IMR-90 (cell line): Measurements from ENCODE around the gene MROH2A. TPM values are rescaled to one million over a fixed set of nuclear protein-coding genes. Genes with fewer than 3 reads are reported as not detected.

Experiments used
- ATAC-seq: fragments of 200-7000 bp; cut with Tn5 transposase; 2 replicates; pipeline ENCODE4 v1.9.1; 2020; ENCODE audit warnings: low read depth, mild to moderate bottlenecking, moderate library complexity
- BruUV-seq: library from RNA; stranded (reverse); fragments of 400-500 nt; replicated peaks from 2 replicates; lab custom pipeline; 2021; lab: Mats Ljungman, UMichigan
- CTCF ChIA-PET: fragments of 300-600 bp; formaldehyde crosslinking; extraction: SDS; loops from one replicate; lab custom pipeline; 2021; ENCODE audit warnings: antibody characterized with exemption; lab: Yijun Ruan, JAX
- POLR2A ChIA-PET: fragments of 300-600 bp; sonication (Branson Sonifier 250); formaldehyde crosslinking; loops from one replicate; lab custom pipeline; 2022; ENCODE audit warnings: antibody characterized with exemption; ENCODE audit not compliant: unreplicated experiment; lab: Charles Lee
- DNase-seq: peaks from one replicate; pipeline ENCODE4 v3.0.0; 2013
- H2AFZ ChIP-seq: replicated peaks from 2 replicates; pipeline ENCODE3; 2013; ENCODE audit warnings: low read length, mild to moderate bottlenecking; ENCODE audit not compliant: poor library complexity
- H2AK5ac ChIP-seq: 2 replicates; pipeline ENCODE4 v1.6.1; 2013; ENCODE audit warnings: low read depth, low read length, inconsistent platforms
- H2AK9ac ChIP-seq: replicated peaks from 2 replicates; pipeline ENCODE3; 2013; ENCODE audit warnings: mild to moderate bottlenecking, low read depth, low read length, moderate library complexity; ENCODE audit not compliant: poor library complexity
- H2BK120ac ChIP-seq: 2 replicates; pipeline ENCODE4 v1.6.1; 2013; ENCODE audit warnings: low read depth, low read length, inconsistent platforms
- H2BK15ac ChIP-seq: 3 replicates; pipeline ENCODE4 v1.6.1; 2013; ENCODE audit warnings: low read depth, low read length, inconsistent platforms
- H2BK20ac ChIP-seq: 2 replicates; pipeline ENCODE4 v1.6.1; 2013; ENCODE audit warnings: low read depth, mild to moderate bottlenecking, inconsistent platforms, low read length, moderate library complexity
- H2BK5ac ChIP-seq: 2 replicates; pipeline ENCODE4 v1.6.1; 2013; ENCODE audit warnings: mild to moderate bottlenecking, low read depth, low read length, inconsistent platforms; ENCODE audit not compliant: poor library complexity, severe bottlenecking
- H3K14ac ChIP-seq: replicated peaks from 2 replicates; pipeline ENCODE4 v1.6.1; 2013; ENCODE audit warnings: low read depth, low read length, inconsistent platforms
- H3K18ac ChIP-seq: 2 replicates; pipeline ENCODE4 v1.6.1; 2013; ENCODE audit warnings: low read depth, low read length, control low read depth
- H3K23ac ChIP-seq: 2 replicates; pipeline ENCODE4 v1.6.1; 2013; ENCODE audit warnings: low read depth, low read length, inconsistent platforms
- H3K27ac ChIP-seq: 2 replicates; pipeline ENCODE4 v1.5.1; 2013; ENCODE audit warnings: mild to moderate bottlenecking, control low read depth, low read length; ENCODE audit not compliant: insufficient read depth
- H3K27me3 ChIP-seq: 2 replicates; pipeline ENCODE4 v1.6.1; 2013; ENCODE audit warnings: low read length; ENCODE audit not compliant: control insufficient read depth, insufficient read depth
- H3K36me3 ChIP-seq: 2 replicates; pipeline ENCODE4 v1.6.1; 2013; ENCODE audit warnings: low read length, mixed read lengths; ENCODE audit not compliant: control insufficient read depth, insufficient read depth
- H3K4ac ChIP-seq: 2 replicates; pipeline ENCODE4 v1.6.1; 2013; ENCODE audit warnings: low read depth, low read length, inconsistent platforms
- H3K4me1 ChIP-seq: 2 replicates; pipeline ENCODE4 v1.6.1; 2013; ENCODE audit warnings: low read length, mixed read lengths; ENCODE audit not compliant: control insufficient read depth, insufficient read depth
- H3K4me2 ChIP-seq: 2 replicates; pipeline ENCODE4 v1.6.1; 2013; ENCODE audit warnings: low read depth, mild to moderate bottlenecking, control low read depth, low read length, moderate library complexity
- H3K4me3 ChIP-seq: 2 replicates; pipeline ENCODE4 v1.5.1; 2013; ENCODE audit warnings: low read depth, mild to moderate bottlenecking, control low read depth, low read length, moderate library complexity; ENCODE audit not compliant: insufficient read depth
- H3K56ac ChIP-seq: 2 replicates; pipeline ENCODE4 v1.6.1; 2013; ENCODE audit warnings: low read length, inconsistent platforms; ENCODE audit not compliant: insufficient read depth; ENCODE audit errors: extremely low read depth
- H3K79me1 ChIP-seq, 2 experiments: 2 replicates each; pipeline ENCODE4 v1.6.1; 2013; ENCODE audit warnings: low read length in 2 of 2, inconsistent platforms in 1 of 2, low read depth in 1 of 2
- H3K9ac ChIP-seq: 2 replicates; pipeline ENCODE4 v1.6.1; 2013; ENCODE audit warnings: low read depth, low read length, control low read depth
- H3K9me1 ChIP-seq: 2 replicates; pipeline ENCODE4 v1.6.1; 2013; ENCODE audit warnings: low read length, inconsistent platforms; ENCODE audit not compliant: insufficient read depth
- H3K9me3 ChIP-seq: 2 replicates; pipeline ENCODE4 v1.6.1; 2013; ENCODE audit warnings: low read length; ENCODE audit not compliant: control insufficient read depth, insufficient read depth
- H4K20me1 ChIP-seq: 2 replicates; pipeline ENCODE4 v1.6.1; 2013; ENCODE audit warnings: low read length, inconsistent platforms; ENCODE audit not compliant: insufficient read depth
- H4K5ac ChIP-seq: 2 replicates; pipeline ENCODE4 v1.6.1; 2013; ENCODE audit warnings: mild to moderate bottlenecking, low read depth, low read length, control low read depth
- H4K8ac ChIP-seq, 2 experiments: 2 replicates each; pipeline ENCODE4 v1.6.1; 2013; ENCODE audit warnings: low read depth in 2 of 2, low read length in 2 of 2, control low read depth in 1 of 2, inconsistent platforms in 1 of 2
- H4K91ac ChIP-seq: 2 replicates; pipeline ENCODE4 v1.6.1; 2013; ENCODE audit warnings: low read depth, low read length, inconsistent platforms; ENCODE audit not compliant: insufficient read depth
- BHLHE40 ChIP-seq: fragments of 150-350 bp; IDR thresholded peaks from 2 replicates; pipeline ENCODE4 v1.6.1; 2016; ENCODE audit warnings: mild to moderate bottlenecking, low read depth, low read length
- CEBPB ChIP-seq: IDR thresholded peaks from 2 replicates; pipeline ENCODE4 v1.6.1; 2012; ENCODE audit warnings: low read depth, low read length, improper control_type of control experiment
- CTCF ChIP-seq: conservative IDR thresholded peaks from 2 replicates; pipeline ENCODE4 v1.5.1; 2012; ENCODE audit warnings: mild to moderate bottlenecking, low read depth, low read length, improper control_type of control experiment
- FOS ChIP-seq: fragments of 150-350 bp; IDR thresholded peaks from 2 replicates; pipeline ENCODE4 v1.6.1; 2016; ENCODE audit warnings: low read depth, low read length
- RAD21 ChIP-seq: IDR thresholded peaks from 2 replicates; pipeline ENCODE4 v1.6.1; 2012; ENCODE audit warnings: low read length, improper control_type of control experiment
- WGBS, 2 experiments: methylation state at CpG; one replicate each; pipeline versions ENCODE4 v1.1.5 to v1.1.7; 2013; ENCODE audit warnings: missing lambda C conversion rate in 2 of 2; ENCODE audit not compliant: insufficient read length in 1 of 2; ENCODE audit errors: extremely low coverage in 2 of 2; 5-methylcytosine and 5-hydroxymethylcytosine counted together
- dilution Hi-C: fragments of 300-500 bp; cut with HindIII; formaldehyde crosslinking; loops from one replicate; pipeline ENCODE4 v1.14.3; 2018; ENCODE audit warnings: low sequenced_read_pairs; ENCODE audit not compliant: unreplicated experiment
- in situ Hi-C: fragments of 300-500 bp; cut with MboI; formaldehyde crosslinking; loops from 3 replicates; pipeline ENCODE4 v1.14.3; 2019; ENCODE audit warnings: low sequenced_read_pairs, inconsistent platforms, mixed read lengths
- intact Hi-C: fragments of 100-400 bp; cut with micrococcal nuclease; formaldehyde crosslinking; loops from 2 replicates; pipeline ENCODE4 v1.10.0; 2022
- polyA plus RNA-seq, 3 experiments: library from polyadenylated mRNA; depleted of rRNA; stranded (reverse); fragments of >200 nt; gene quantifications; 2 replicates each; pipeline ENCODE4 v1.2.3, GENCODE V29; 2012; ENCODE audit warnings: low replicate concordance in 1 of 3
- total RNA-seq: library from RNA; depleted of rRNA; stranded (reverse); fragments of >200 nt; gene quantifications from 2 replicates; pipeline ENCODE4 v1.2.3, GENCODE V29; 2012

MROH2A gene
- total and polyA plus RNA-seq, 2 of the 4 experiments (the other 2 are of a cell fraction): not detected

GRCh38 chr2:233844064-233844807, 66.1 kb downstream of the MROH2A start:
- peaks cover 18% of the 10 kb centered on the region for H4K20me1 ChIP-seq
- no peaks in the 10 kb centered on the region for H3K9me3 ChIP-seq
- no peak overlapping the region for H3K27ac ChIP-seq
- H2AK9ac ChIP-seq: no peak overlapping the region
- 0 out of 2 replicates have a peak, but pooled peaks cover 3% of the 10 kb centered on the region for H3K9me1 ChIP-seq
- no peak overlapping the region for H3K23ac ChIP-seq
- DNase-seq (no peak), ATAC-seq (no peak)
- intact Hi-C loops (no loop called here), in situ Hi-C loops (loop anchor here (25.0 kb wide), 1 partner anchor 382 kb away; no protein-coding TSS in a partner anchor), dilution Hi-C loops (no loop called here)
- H3K9ac ChIP-seq: no peak overlapping the region
- H2BK20ac ChIP-seq: no peak overlapping the region
- no peak overlapping the region for H4K91ac ChIP-seq
- no peak overlapping the region for H2AK5ac ChIP-seq
- no peak overlapping the region for H2BK5ac ChIP-seq
- no peak overlapping the region for H4K5ac ChIP-seq
- TF ChIP-seq BHLHE40 (no peak), RAD21 (no peak), CEBPB (no peak), FOS (no peak), CTCF (no peak)
- H3K14ac ChIP-seq: no peak overlapping the region
- no peak overlapping the region for H3K4me2 ChIP-seq
- CTCF ChIA-PET: no interaction called here
- no peaks in the 10 kb centered on the region for H3K27me3 ChIP-seq
- H3K79me1 ChIP-seq: peaks cover 49 to 63% of the 10 kb centered on the region in 2 experiments
- H4K8ac ChIP-seq: no peak overlapping the region
- no peak overlapping the region for H3K56ac ChIP-seq
- 80% methylated on average over 5 of the region's 19 CpGs; no CpG with 5 or more reads in 1 of the 2 experiments for WGBS, 2 experiments
- peaks cover 28% of the 10 kb centered on the region for H3K36me3 ChIP-seq
- no peak overlapping the region for H3K4me3 ChIP-seq
- POLR2A ChIA-PET: no interaction called here
- BruUV-seq: no TSS peak
- no peak overlapping the region for H2AFZ ChIP-seq
- no peak overlapping the region for H2BK15ac ChIP-seq
- no peaks in the 10 kb centered on the region for H3K4me1 ChIP-seq
- H3K4ac ChIP-seq: no peak overlapping the region
- no peak overlapping the region for H3K18ac ChIP-seq
- no peak overlapping the region for H2BK120ac ChIP-seq
